Tibial nerve (tissue), 4 donors: ENCODE data around the gene SRP9.

Experiments used
- EP300 ChIP-seq, 2 donors: sonication (generic); formaldehyde crosslinking; IDR thresholded peaks; one replicate each; pipeline ENCODE4 v1.6.1; 2017; ENCODE audit warnings: antibody characterized with exemption in 2 of 2, mild to moderate bottlenecking in 1 of 2
- POLR2A ChIP-seq, 2 donors: fragments of 450-650 bp; IDR thresholded peaks; one replicate each; pipeline ENCODE4 v1.6.1; 2017; ENCODE audit warnings: antibody characterized with exemption in 2 of 2, mild to moderate bottlenecking in 2 of 2, moderate library complexity in 2 of 2
- TF ChIP-seq, protein P1 (sequence below), 5 experiments: fragments of 200-600 bp in 3 of 5; fragments of 450-650 bp in 2 of 5; sonication (generic) in 3 of 5; IDR thresholded peaks; one replicate each; pipeline ENCODE4 v1.5.1; 2016 to 2019; ENCODE audit warnings: antibody characterized with exemption in 5 of 5, mild to moderate bottlenecking in 3 of 5, moderate library complexity in 2 of 5

DNA sequence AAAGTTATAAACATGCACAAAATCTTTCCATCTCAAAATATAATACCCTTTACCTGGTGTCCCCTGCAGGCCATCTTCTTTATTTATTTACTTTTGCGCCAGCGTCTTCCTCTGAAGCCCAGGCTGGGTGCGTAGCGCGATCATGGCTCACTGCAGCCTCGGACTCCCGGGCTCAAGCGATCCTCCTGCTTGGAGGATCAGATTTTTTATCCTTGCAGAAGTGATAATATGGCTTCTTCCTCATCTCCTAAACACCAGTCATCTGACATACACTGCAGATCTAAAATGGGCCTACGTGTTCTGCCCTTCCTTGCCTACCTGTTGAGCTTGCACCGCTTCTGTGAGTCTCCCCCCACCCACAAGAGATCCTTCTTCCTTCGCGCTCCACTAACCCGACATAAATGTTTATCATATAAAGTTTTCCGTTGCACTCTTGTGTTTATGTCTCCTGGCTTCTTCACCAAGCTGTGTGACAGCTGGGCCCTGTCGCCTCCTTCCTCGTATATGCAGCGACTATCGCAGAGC is 506 bp upstream of the SRP9 start:
- TF ChIP-seq, protein P1, sequence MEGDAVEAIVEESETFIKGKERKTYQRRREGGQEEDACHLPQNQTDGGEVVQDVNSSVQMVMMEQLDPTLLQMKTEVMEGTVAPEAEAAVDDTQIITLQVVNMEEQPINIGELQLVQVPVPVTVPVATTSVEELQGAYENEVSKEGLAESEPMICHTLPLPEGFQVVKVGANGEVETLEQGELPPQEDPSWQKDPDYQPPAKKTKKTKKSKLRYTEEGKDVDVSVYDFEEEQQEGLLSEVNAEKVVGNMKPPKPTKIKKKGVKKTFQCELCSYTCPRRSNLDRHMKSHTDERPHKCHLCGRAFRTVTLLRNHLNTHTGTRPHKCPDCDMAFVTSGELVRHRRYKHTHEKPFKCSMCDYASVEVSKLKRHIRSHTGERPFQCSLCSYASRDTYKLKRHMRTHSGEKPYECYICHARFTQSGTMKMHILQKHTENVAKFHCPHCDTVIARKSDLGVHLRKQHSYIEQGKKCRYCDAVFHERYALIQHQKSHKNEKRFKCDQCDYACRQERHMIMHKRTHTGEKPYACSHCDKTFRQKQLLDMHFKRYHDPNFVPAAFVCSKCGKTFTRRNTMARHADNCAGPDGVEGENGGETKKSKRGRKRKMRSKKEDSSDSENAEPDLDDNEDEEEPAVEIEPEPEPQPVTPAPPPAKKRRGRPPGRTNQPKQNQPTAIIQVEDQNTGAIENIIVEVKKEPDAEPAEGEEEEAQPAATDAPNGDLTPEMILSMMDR (IDR thresholded peaks at IDR 0.05): no peak
- no peak for TF ChIP-seq POLR2A (IDR thresholded peaks at IDR 0.05)
- no peak for TF ChIP-seq EP300 (IDR thresholded peaks at IDR 0.05)
